GM12864 (cell line): ENCODE measurements around the gene MRPL20.

ENCODE experiments used
- DNase-seq: peaks from one replicate; pipeline ENCODE4 v3.0.0-alpha.2; 2011; ENCODE audit warnings: low read depth
- H3K4me3 ChIP-seq: 2 replicates; pipeline ENCODE4 v1.5.1; 2011; ENCODE audit warnings: mild to moderate bottlenecking, low read depth, low read length, control low read depth
- CTCF ChIP-seq: IDR thresholded peaks from 2 replicates; pipeline ENCODE4 v1.5.1; 2011; ENCODE audit warnings: low read depth, mild to moderate bottlenecking, moderate library complexity, low read length, control low read depth, inconsistent platforms; ENCODE audit errors: missing control alignments

MRPL20 gene

GRCh38 chr1:1364266-1364665, 42.8 kb downstream of the MRPL20 start:
- no peak for TF ChIP-seq CTCF
- no peak for DNase-seq
- no peak overlapping the region for H3K4me3 ChIP-seq

- H3K4me3 ChIP-seq: no peak overlapping the region
- no peak for TF ChIP-seq CTCF
- DNase-seq: no peak
Measured at GRCh38 chr1:1361982-1362423, 45.1 kb downstream of the MRPL20 start.

GRCh38 chr1:1361233-1361981, 45.7 kb downstream of the MRPL20 start:
- TF ChIP-seq CTCF: no peak
- no peak for DNase-seq
- no peak overlapping the region for H3K4me3 ChIP-seq

GRCh38 chr1:1360506-1361169, 46.5 kb downstream of the MRPL20 start:
- TF ChIP-seq CTCF: no peak
- no peak for DNase-seq
- H3K4me3 ChIP-seq: no peak overlapping the region

GRCh38 chr1:1359664-1360468, 47.2 kb downstream of the MRPL20 start:
- TF ChIP-seq CTCF: no peak
- no peak for DNase-seq
- no peak overlapping the region for H3K4me3 ChIP-seq

- DNase-seq: no peak
- TF ChIP-seq CTCF: no peak
- no peak overlapping the region for H3K4me3 ChIP-seq
Measured at GRCh38 chr1:1359308-1359663, 47.8 kb downstream of the MRPL20 start.
